Uterus (tissue), 4 donors: Measurements from ENCODE around the gene RICTOR. TPM values are rescaled to one million over a fixed set of nuclear protein-coding genes. Genes with fewer than 3 reads are reported as not detected.

Experiments used
- DNase-seq, 2 donors: peaks; one replicate each; pipeline ENCODE4 v3.0.0-alpha.2; 2019 to 2020
- H3K27ac ChIP-seq, 2 donors: fragments of 200-600 bp; sonication (generic); 1 replicate in 1 of 2; 2 replicates in 1 of 2; pipeline ENCODE4 v1.5.1; 2016 to 2018
- H3K27me3 ChIP-seq, 2 donors: fragments of 200-600 bp; sonication (generic); one replicate each; pipeline ENCODE4 v1.5.1; 2018 to 2019; ENCODE audit warnings: control low read depth in 1 of 2
- H3K36me3 ChIP-seq, 2 donors: fragments of 200-600 bp; sonication (generic); one replicate each; pipeline ENCODE4 v1.5.1; 2019; ENCODE audit warnings: control low read depth in 1 of 2
- H3K4me1 ChIP-seq, 2 donors: fragments of 200-600 bp; sonication (generic); one replicate each; pipeline ENCODE4 v1.5.1; 2018 to 2019; ENCODE audit warnings: control low read depth in 1 of 2
- H3K4me3 ChIP-seq, 2 donors: fragments of 200-600 bp; sonication (generic); 1 replicate in 1 of 2; 2 replicates in 1 of 2; pipeline ENCODE4 v1.5.1; 2018 to 2019; ENCODE audit warnings: mild to moderate bottlenecking in 1 of 2
- H3K9me3 ChIP-seq, 2 donors: fragments of 200-600 bp; sonication (generic); one replicate each; pipeline ENCODE4 v1.5.1; 2019; ENCODE audit warnings: control low read depth in 1 of 2
- CTCF ChIP-seq, 4 experiments: fragments of 200-600 bp in 2 of 4; fragments of 450-650 bp in 2 of 4; sonication (generic) in 2 of 4; IDR thresholded peaks; one replicate each; pipeline ENCODE4 v1.5.1; 2016 to 2019; ENCODE audit warnings: antibody characterized with exemption in 4 of 4, mild to moderate bottlenecking in 2 of 4, moderate library complexity in 1 of 4
- POLR2A ChIP-seq, 2 donors: fragments of 450-650 bp; IDR thresholded peaks; one replicate each; pipeline ENCODE4 v1.6.1; 2016; ENCODE audit warnings: antibody characterized with exemption in 2 of 2, mild to moderate bottlenecking in 1 of 2, moderate library complexity in 1 of 2
- intact Hi-C: fragments of 100-400 bp; cut with DNase I; formaldehyde crosslinking; loops from one replicate; pipeline ENCODE4 v1.15.1; 2023; ENCODE audit warnings: low total_unique reads
- total RNA-seq, 4 donors: library from RNA; depleted of rRNA in 3 of 4; stranded (reverse); fragments of >200 nt in 3 of 4; gene quantifications; one replicate each; pipeline versions ENCODE4 v1.1.0 to v1.2.4, GENCODE V29; 2014 to 2023
- donor health status: DM: yes; HTN: yes; CAD: no.

RICTOR gene
- total RNA-seq, 4 donors from 2014 or later = 50.6 to 79.4 (median 70.6) TPM

GRCh38 chr5:38926121-38926520 is 148.1 kb downstream of the RICTOR start:
- Histone ChIP-seq H3K4me1 (peaks cover 2 to 7% of the 10 kb centered on the region in 2 donors), H3K36me3 (no peaks in the 10 kb centered on the region), H3K27me3 (no peaks in the 10 kb centered on the region), H3K9me3 (no peaks in the 10 kb centered on the region), H3K4me3 (no peak overlapping the region), H3K27ac (peak overlapping the region; percentile 73 to 75)
- TF ChIP-seq POLR2A (IDR thresholded peaks at IDR 0.05) (no peak), CTCF (IDR thresholded peaks at IDR 0.05) (no peak)
- intact Hi-C loops = no loop called here
- DNase-seq = no peak

GRCh38 chr5:38925154-38925925 is 148.9 kb downstream of the RICTOR start:
- intact Hi-C loops = no loop called here
- no peak for DNase-seq
- Histone ChIP-seq H3K36me3 (no peaks in the 10 kb centered on the region), H3K9me3 (no peaks in the 10 kb centered on the region), H3K27ac (peak overlapping the region; percentile 73 to 75), H3K27me3 (no peaks in the 10 kb centered on the region), H3K4me1 (peaks cover 2 to 7% of the 10 kb centered on the region in 2 donors), H3K4me3 (no peak overlapping the region)
- TF ChIP-seq CTCF (IDR thresholded peaks at IDR 0.05) (no peak), POLR2A (IDR thresholded peaks at IDR 0.05) (no peak)

- intact Hi-C loops = no loop called here
Measured at GRCh38 chr5:38923661-38924451, 150.3 kb downstream of the RICTOR start.

GRCh38 chr5:38922199-38922598 is 152.0 kb downstream of the RICTOR start:
- no peak for TF ChIP-seq POLR2A (IDR thresholded peaks at IDR 0.05)
- TF ChIP-seq CTCF (IDR thresholded peaks at IDR 0.05) = peak; percentile 39 to 56 (median 50)
- Histone ChIP-seq H3K9me3 (no peaks in the 10 kb centered on the region), H3K36me3 (no peaks in the 10 kb centered on the region), H3K4me3 (no peak overlapping the region), H3K27me3 (no peaks in the 10 kb centered on the region), H3K27ac (peak overlapping the region; percentile 73 to 75), H3K4me1 (peaks cover 2 to 7% of the 10 kb centered on the region in 2 donors)
- no peak for DNase-seq
- intact Hi-C loops = no loop called here

More at GRCh38 chr5:38923661-38924451, 150.3 kb downstream of the RICTOR start:
- no peak for DNase-seq
- H3K9me3 ChIP-seq = no peaks in the 10 kb centered on the region
- H3K4me3 ChIP-seq = no peak overlapping the region
- peaks cover 2 to 7% of the 10 kb centered on the region in 2 donors for H3K4me1 ChIP-seq
- no peak for TF ChIP-seq POLR2A (IDR thresholded peaks at IDR 0.05)
- TF ChIP-seq CTCF (IDR thresholded peaks at IDR 0.05) = no peak
- no peaks in the 10 kb centered on the region for H3K27me3 ChIP-seq
- peak overlapping the region; percentile 73 to 75 for H3K27ac ChIP-seq
- no peaks in the 10 kb centered on the region for H3K36me3 ChIP-seq

- Histone ChIP-seq H3K27ac (no peak overlapping the region), H3K4me3 (no peak overlapping the region), H3K4me1 (peaks cover 2 to 7% of the 10 kb centered on the region in 2 donors), H3K36me3 (no peaks in the 10 kb centered on the region), H3K9me3 (no peaks in the 10 kb centered on the region), H3K27me3 (no peaks in the 10 kb centered on the region)
- no peak for DNase-seq
- TF ChIP-seq CTCF (IDR thresholded peaks at IDR 0.05) = no peak
- TF ChIP-seq POLR2A (IDR thresholded peaks at IDR 0.05) = no peak
- intact Hi-C loops = no loop called here
Measured at GRCh38 chr5:38921174-38921573, 153.0 kb downstream of the RICTOR start.
